SK-N-MC (cell line): ENCODE measurements around the gene RND3.

ENCODE experiments used
- DNase-seq: peaks from one replicate; pipeline ENCODE4 v3.0.0-alpha.2; 2011; ENCODE audit warnings: low read depth, low spot score
- H3K27ac ChIP-seq: fragments of 200-600 bp; sonication (generic); 2 replicates; pipeline ENCODE4 v1.5.1; 2016; ENCODE audit warnings: mixed run types
- H3K36me3 ChIP-seq: fragments of 200-600 bp; sonication (generic); 2 replicates; pipeline ENCODE4 v1.6.1; 2017; ENCODE audit warnings: antibody characterized with exemption, low read length, mixed read lengths; ENCODE audit not compliant: insufficient read depth
- H3K4me3 ChIP-seq: fragments of 200-600 bp; sonication (generic); 2 replicates; pipeline ENCODE4 v1.5.1; 2016
- H3K9ac ChIP-seq: fragments of 200-600 bp; sonication (generic); 2 replicates; pipeline ENCODE4 v1.8.0; 2017; ENCODE audit warnings: mixed run types, mixed read lengths; ENCODE audit not compliant: insufficient read length
- H3K9me3 ChIP-seq: fragments of 200-600 bp; sonication (generic); 2 replicates; pipeline ENCODE4 v1.6.1; 2017; ENCODE audit warnings: low read depth, mild to moderate bottlenecking, antibody characterized with exemption, low read length, moderate library complexity, mixed read lengths
- EZH2 ChIP-seq: fragments of 200-600 bp; sonication (generic); IDR thresholded peaks from one replicate; pipeline ENCODE4 v1.6.1; 2017; ENCODE audit warnings: antibody characterized with exemption
- FOXP2 ChIP-seq: optimal IDR thresholded peaks from 2 replicates; pipeline ENCODE3; 2011; ENCODE audit warnings: mild to moderate bottlenecking, moderate library complexity; ENCODE audit not compliant: insufficient read depth; ENCODE audit errors: extremely low read length, control extremely low read depth
- POLR2AphosphoS5 ChIP-seq: IDR thresholded peaks from 2 replicates; pipeline ENCODE4 v1.6.1; 2012; ENCODE audit warnings: mild to moderate bottlenecking, low read depth, low read length, borderline replicate concordance

The RND3 gene

DNA sequence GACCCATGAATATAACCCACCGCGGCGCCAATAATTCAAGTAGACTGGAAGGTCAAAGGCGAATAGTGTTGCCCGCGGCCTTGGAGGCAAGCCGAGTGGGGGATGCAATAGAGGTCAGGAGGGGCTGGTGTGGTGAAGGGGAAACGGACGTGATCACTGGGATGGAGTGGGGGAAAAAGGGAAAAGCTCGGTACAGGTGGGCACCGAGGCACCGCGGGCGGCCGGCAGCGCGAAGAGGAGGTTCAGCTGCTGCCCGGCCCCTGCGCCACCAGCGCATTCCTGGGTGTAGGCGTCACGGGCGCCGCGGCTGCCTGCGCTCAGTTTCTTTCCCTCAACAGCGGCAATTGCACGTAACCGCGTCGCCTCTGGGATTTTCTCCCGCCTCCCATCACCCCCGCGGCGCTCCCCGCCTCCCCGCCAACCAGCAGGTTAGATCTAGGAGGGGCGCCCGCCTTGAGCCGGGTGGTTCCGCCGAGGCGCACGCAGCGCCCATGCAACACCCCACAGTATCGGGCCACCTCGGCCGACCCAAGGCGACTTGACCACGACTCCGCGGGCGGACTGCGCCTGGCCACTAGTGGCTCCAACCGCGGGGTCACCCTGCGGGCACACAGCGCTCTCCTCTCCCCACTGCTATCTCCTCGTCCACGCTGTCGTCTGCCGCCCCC, 1.5 kb downstream of the RND3 start:
- Histone ChIP-seq H3K9ac (peak overlapping the region; percentile 75), H3K36me3 (no peaks in the 10 kb centered on the region), H3K9me3 (no peaks in the 10 kb centered on the region), H3K4me3 (peak overlapping the region; percentile 81), H3K27ac (no peak overlapping the region)
- DNase-seq, result no peak
- no peak for TF ChIP-seq EZH2
- no peak for TF ChIP-seq FOXP2
- TF ChIP-seq POLR2AphosphoS5, result no peak

DNA sequence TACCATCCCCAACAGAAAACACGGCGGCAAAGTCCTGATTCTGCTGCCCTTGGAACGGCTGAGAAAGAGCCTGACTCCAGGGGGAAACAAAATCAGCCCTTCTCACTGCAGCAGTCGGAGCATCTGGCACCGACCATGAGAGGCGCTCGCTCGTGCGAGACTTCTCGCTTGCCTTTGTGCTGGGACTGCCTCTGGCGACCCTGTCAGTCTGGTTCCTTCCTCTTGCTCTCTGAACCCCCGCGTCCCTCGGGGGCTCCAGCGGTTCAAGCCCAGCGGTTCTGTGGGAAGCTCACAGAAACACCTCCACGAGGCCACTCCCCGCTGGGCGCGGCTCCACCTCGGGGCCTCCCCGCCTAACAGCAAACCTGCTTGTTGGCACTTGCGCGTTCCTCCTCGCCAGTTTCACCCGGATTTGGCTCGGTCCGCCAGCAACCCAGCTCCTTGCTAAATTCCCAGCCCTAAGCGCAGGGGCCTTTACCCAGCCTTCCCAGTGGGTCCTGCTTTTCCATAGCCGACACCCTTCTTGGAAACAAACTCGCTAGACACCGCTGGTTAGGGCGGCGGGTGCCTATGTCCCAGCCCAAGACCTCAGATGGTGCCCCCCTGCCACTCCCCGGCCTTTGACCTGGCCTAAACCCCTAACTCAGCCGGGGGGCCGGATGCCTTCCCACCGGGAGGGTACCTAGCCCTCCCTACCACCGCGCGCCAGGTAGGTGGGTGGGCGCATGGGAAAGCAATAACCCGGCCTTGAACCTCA, 2.2 kb downstream of the RND3 start:
- no peak for DNase-seq
- Histone ChIP-seq H3K9me3 (no peaks in the 10 kb centered on the region), H3K4me3 (peak overlapping the region; percentile 81), H3K36me3 (no peaks in the 10 kb centered on the region), H3K27ac (no peak overlapping the region), H3K9ac (no peak overlapping the region)
- TF ChIP-seq FOXP2, result no peak
- TF ChIP-seq EZH2, result no peak
- no peak for TF ChIP-seq POLR2AphosphoS5

DNA sequence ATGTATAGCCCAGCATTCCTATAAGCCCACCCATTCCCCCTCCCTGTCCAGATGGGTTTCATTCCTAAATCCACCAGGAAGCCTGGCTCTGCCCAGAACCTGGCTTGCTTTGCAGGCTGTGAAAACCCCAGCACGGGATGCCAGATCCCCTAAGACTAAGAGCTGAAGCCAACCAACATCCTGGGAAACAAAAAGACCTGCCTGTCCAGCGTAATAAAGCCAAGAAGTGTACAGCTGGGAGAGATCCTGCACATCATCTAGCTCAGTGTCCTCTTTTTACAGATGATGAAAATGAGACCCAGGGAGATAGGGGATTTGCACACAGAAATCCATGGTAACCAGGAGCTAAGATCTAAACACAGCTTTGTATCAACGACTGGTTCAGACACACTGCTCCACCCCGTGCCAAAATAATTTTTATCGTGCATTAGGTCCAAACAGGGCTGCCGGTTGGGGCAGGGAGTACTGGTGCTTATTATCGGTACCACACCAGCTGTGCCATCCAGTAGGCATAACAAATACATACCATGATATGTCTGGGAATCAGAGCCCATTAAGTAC, 2.9 kb downstream of the RND3 start:
- TF ChIP-seq EZH2, result no peak
- TF ChIP-seq POLR2AphosphoS5, result no peak
- TF ChIP-seq FOXP2, result no peak
- H3K27ac ChIP-seq, result no peak overlapping the region
- DNase-seq, result no peak
- H3K9ac ChIP-seq, result no peak overlapping the region
- H3K36me3 ChIP-seq, result no peaks in the 10 kb centered on the region
- H3K9me3 ChIP-seq, result no peaks in the 10 kb centered on the region
- peak overlapping the region; percentile 81 for H3K4me3 ChIP-seq

DNA sequence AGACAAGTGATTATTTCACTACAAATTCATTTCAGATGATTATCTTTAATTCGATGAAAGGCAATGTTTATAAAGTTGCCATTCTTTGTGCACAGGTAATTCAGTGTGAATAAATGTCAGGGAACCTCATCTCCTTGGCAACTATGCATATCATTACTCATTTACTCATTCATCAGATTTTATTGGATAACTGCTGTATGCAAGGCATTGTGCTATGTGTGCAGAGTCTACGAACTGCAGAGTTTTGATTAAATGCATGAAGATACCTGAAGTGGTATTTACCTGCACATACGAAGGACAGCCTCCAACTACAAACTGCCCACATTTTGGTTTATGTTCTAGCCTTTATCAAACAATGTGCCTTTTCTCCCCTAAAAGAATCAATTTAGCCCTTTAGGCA, 3.5 kb downstream of the RND3 start:
- TF ChIP-seq POLR2AphosphoS5, result no peak
- no peak for TF ChIP-seq EZH2
- no peak for TF ChIP-seq FOXP2
- Histone ChIP-seq H3K9ac (no peak overlapping the region), H3K4me3 (no peak overlapping the region), H3K27ac (no peak overlapping the region), H3K9me3 (no peaks in the 10 kb centered on the region), H3K36me3 (no peaks in the 10 kb centered on the region)
- DNase-seq, result no peak

DNA sequence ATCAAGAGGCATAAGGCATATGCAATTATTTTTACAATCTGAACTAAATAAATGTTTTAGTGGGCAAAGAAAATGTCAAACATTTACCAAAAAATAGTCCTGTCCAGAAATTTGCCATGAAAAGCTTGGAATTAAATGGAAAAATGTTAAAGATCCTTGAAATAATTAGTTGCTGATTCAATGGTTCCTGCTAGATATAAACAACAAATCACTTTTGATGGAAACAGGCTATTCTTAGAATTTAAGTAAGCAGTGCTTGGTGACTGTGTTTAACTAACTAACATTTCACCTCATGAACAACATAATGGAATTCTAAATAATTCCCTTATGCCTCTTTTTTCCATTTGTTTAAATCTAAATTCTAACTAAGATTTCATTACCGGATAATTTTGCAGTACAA, 3.9 kb downstream of the RND3 start:
- no peak for TF ChIP-seq EZH2
- no peak for TF ChIP-seq POLR2AphosphoS5
- TF ChIP-seq FOXP2, result no peak
- Histone ChIP-seq H3K27ac (no peak overlapping the region), H3K36me3 (no peaks in the 10 kb centered on the region), H3K9me3 (no peaks in the 10 kb centered on the region), H3K9ac (no peak overlapping the region), H3K4me3 (no peak overlapping the region)
- DNase-seq, result no peak

DNA sequence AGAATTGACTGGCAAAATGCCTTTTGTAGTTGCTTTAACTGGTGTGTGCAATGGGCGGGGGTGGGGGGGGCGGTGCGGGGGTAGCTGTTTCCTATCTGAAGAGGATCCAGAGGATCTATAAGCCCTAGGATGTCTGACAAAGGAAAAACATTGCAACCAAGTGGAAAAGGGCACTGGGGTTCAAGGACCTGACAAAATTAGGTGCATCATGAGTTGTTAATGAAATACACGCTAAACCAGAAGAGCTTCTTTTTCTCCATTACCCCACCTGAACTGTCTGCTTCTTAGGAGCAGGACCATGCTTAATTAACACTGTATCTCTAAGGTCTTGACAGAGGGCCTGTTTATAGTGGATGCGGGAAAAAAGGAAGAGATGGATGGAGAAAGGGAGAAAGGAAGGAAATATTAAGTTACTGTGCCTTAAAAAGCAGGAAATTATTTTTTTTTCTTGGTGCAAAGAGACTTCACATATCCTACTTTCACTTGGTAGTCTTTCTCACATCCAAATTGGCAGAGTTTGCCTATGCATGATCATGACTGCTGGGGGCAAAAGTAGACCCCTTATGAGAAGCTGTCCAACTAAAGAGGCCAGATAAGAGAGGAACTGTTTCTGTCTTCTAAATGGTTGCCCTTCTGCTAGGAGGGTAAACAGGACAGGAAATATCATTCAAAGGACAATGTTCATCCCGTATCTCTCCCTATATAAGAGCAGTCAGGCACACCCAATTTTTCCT, 4.6 kb downstream of the RND3 start:
- no peak for DNase-seq
- Histone ChIP-seq H3K9ac (no peak overlapping the region), H3K27ac (no peak overlapping the region), H3K4me3 (no peak overlapping the region), H3K36me3 (no peaks in the 10 kb centered on the region), H3K9me3 (no peaks in the 10 kb centered on the region)
- no peak for TF ChIP-seq FOXP2
- no peak for TF ChIP-seq POLR2AphosphoS5
- no peak for TF ChIP-seq EZH2

DNA sequence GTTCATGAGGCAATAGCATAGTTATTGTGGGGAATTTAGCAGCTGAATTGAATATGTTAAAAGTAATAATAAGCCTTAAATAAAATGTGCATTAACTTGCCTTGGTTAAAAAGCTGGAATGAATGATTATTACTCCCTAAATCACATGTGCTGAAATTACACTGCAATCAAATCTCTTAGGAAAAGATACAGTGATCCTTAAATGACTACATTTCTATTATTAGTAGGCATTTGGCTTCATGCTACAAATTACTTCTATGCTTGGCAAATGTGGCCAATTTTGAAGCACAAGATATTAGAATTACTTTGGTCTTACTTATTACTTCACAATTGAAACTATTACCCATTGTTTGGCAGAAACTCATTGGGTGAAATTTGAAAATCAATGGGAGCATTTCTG, 5.4 kb downstream of the RND3 start:
- Histone ChIP-seq H3K9me3 (no peaks in the 10 kb centered on the region), H3K9ac (no peak overlapping the region), H3K36me3 (no peaks in the 10 kb centered on the region), H3K27ac (no peak overlapping the region), H3K4me3 (no peak overlapping the region)
- TF ChIP-seq EZH2, result no peak
- no peak for TF ChIP-seq POLR2AphosphoS5
- TF ChIP-seq FOXP2, result no peak
- DNase-seq, result no peak
